ENCODE results near the gene ADGRG1.

DNA sequence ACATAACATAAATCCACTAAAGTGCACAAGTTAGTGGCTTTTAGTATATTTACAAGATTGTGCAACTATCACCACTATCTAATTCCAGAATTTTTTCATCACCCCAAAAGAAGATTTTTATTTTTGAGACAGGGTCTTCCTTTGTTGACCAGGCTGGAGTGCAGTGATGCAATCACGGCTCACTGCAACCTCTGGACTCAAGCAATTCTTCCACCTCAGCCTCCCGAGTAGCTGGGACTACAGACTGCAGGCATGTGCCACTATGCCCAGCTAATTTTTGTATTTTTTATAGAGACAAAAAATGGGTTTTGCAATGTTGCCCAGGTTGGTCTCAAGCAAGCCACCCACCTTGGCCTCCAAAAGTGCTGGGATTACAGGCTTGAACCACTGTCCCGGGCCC lies 81.2 kb downstream of the ADGRG1 start:
- TF ChIP-seq EZH2 (IDR thresholded peaks at IDR 0.05; ENCODE audit: borderline replicate concordance, low read depth, low read length, severe bottlenecking) (no peak), CTCF (IDR thresholded peaks at IDR 0.05; ENCODE audit: borderline replicate concordance, extremely low read depth, low read length, poor library complexity, severe bottlenecking) (no peak)

Measured in DND-41 (cell line).